K562 (cell line): ENCODE data around the gene RNF213. TPM values are rescaled to one million over a fixed set of nuclear protein-coding genes. Genes with fewer than 3 reads are reported as not detected.

Experiments used
- JUND ChIP-seq, 2 experiments: IDR thresholded peaks; 2 replicates in 1 of 2; 3 replicates in 1 of 2; pipeline ENCODE4 v1.6.1; 2011; ENCODE audit warnings: borderline replicate concordance in 2 of 2, low read depth in 2 of 2, low read length in 2 of 2, improper control_type of control experiment in 1 of 2, missing biosample characterization in 1 of 2, missing genetic modification characterization in 1 of 2, missing genetic modification reagents in 1 of 2
- NUFIP1 ChIP-seq: fragments of 450-650 bp; IDR thresholded peaks from 2 replicates; pipeline ENCODE4 v1.6.1; 2018; ENCODE audit not compliant: partially characterized antibody
- RERE ChIP-seq: sonication (generic); formaldehyde crosslinking; IDR thresholded peaks from 2 replicates; pipeline ENCODE4 v1.8.0; 2023; ENCODE audit warnings: missing genetic modification reagents, mild to moderate bottlenecking, borderline replicate concordance
- SMAD1 ChIP-seq: fragments of 150-350 bp; IDR thresholded peaks from 2 replicates; pipeline ENCODE4 v1.6.1; 2014; ENCODE audit warnings: low read length, low read depth; ENCODE audit not compliant: partially characterized antibody
- SMARCB1 ChIP-seq: IDR thresholded peaks from 2 replicates; pipeline ENCODE4 v1.6.1; 2011; ENCODE audit warnings: improper control_type of control experiment, low read depth; ENCODE audit not compliant: insufficient read length
- SP2 ChIP-seq: IDR thresholded peaks from 2 replicates; pipeline ENCODE4 v1.6.1; 2011; ENCODE audit warnings: mild to moderate bottlenecking, low read depth, low read length, moderate library complexity; ENCODE audit not compliant: poor library complexity, severe bottlenecking; ENCODE audit errors: extremely low read depth
- ZKSCAN8 ChIP-seq: fragments of 200-800 bp; sonication (Bioruptor generic); IDR thresholded peaks from 2 replicates; pipeline ENCODE4 v1.6.1; 2016; ENCODE audit warnings: missing genetic modification characterization, missing compliant biosample characterization
- polyA plus RNA-seq, 8 experiments: library from polyadenylated mRNA; depleted of rRNA in 4 of 8; stranded (reverse) in 5 of 8; unstranded in 3 of 8; fragments of >200 nt; fragmentation: Nextera tagmentation in 2 of 8; fragmentation: Illumina TruSeq in 1 of 8; extraction: Ambion mirVana in 2 of 8; extraction: Trizol in 1 of 8; gene quantifications; 2 replicates each; pipeline versions ENCODE4 v1.2.1 to v1.2.3, GENCODE V29; 2011 to 2014; ENCODE audit warnings: inconsistent platforms in 1 of 8, missing spikeins in 1 of 8
- total RNA-seq, 7 experiments: library from RNA; depleted of rRNA in 6 of 7; stranded (reverse); fragments of >200 nt in 6 of 7; fragmentation: Illumina TruSeq in 2 of 7; extraction: Trizol in 2 of 7; gene quantifications; 2 replicates each; pipeline versions ENCODE4 v1.2.1 to v1.2.3, GENCODE V29; 2011 to 2021; ENCODE audit warnings: low replicate concordance in 1 of 7
- TF ChIP-seq, protein P1 (sequence below): fragments of 450-650 bp; IDR thresholded peaks from 2 replicates; pipeline ENCODE4 v1.6.1; 2016; ENCODE audit warnings: mild to moderate bottlenecking, moderate library complexity
- TF ChIP-seq, protein P2 (sequence below), 2 experiments: fragments of 450-650 bp in 1 of 2; sonication (generic) in 1 of 2; formaldehyde crosslinking in 1 of 2; IDR thresholded peaks in 1 of 2; conservative IDR thresholded peaks in 1 of 2; 2 replicates each; pipeline versions ENCODE4 v1.6.1 to v1.8.1; 2016 to 2023; ENCODE audit warnings: mild to moderate bottlenecking in 2 of 2, moderate library complexity in 2 of 2, inconsistent platforms in 1 of 2, missing genetic modification reagents in 1 of 2

Gene RNF213
- total and polyA plus RNA-seq, 9 of the 15 experiments (the other 6 are each of a cell fraction or from before 2014, with no cell fraction given), result 5.3 to 33.6 (median 17.9) TPM

GRCh38 chr17:80397034-80397387, 136.4 kb downstream of the RNF213 start (continued):
- TF ChIP-seq RERE (CRISPR knock-in tag) (no peak), SP2 (no peak), ZKSCAN8 (no peak), SMARCB1 (no peak), JUND (IDR thresholded peaks at IDR 0.05; ENCODE audit: borderline replicate concordance, low read depth, low read length) (no peak), JUND (tag; IDR thresholded peaks at IDR 0.05; ENCODE audit: borderline replicate concordance, low read depth, low read length) (no peak), SMAD1 (no peak), NUFIP1 (no peak)
- TF ChIP-seq, protein P1, sequence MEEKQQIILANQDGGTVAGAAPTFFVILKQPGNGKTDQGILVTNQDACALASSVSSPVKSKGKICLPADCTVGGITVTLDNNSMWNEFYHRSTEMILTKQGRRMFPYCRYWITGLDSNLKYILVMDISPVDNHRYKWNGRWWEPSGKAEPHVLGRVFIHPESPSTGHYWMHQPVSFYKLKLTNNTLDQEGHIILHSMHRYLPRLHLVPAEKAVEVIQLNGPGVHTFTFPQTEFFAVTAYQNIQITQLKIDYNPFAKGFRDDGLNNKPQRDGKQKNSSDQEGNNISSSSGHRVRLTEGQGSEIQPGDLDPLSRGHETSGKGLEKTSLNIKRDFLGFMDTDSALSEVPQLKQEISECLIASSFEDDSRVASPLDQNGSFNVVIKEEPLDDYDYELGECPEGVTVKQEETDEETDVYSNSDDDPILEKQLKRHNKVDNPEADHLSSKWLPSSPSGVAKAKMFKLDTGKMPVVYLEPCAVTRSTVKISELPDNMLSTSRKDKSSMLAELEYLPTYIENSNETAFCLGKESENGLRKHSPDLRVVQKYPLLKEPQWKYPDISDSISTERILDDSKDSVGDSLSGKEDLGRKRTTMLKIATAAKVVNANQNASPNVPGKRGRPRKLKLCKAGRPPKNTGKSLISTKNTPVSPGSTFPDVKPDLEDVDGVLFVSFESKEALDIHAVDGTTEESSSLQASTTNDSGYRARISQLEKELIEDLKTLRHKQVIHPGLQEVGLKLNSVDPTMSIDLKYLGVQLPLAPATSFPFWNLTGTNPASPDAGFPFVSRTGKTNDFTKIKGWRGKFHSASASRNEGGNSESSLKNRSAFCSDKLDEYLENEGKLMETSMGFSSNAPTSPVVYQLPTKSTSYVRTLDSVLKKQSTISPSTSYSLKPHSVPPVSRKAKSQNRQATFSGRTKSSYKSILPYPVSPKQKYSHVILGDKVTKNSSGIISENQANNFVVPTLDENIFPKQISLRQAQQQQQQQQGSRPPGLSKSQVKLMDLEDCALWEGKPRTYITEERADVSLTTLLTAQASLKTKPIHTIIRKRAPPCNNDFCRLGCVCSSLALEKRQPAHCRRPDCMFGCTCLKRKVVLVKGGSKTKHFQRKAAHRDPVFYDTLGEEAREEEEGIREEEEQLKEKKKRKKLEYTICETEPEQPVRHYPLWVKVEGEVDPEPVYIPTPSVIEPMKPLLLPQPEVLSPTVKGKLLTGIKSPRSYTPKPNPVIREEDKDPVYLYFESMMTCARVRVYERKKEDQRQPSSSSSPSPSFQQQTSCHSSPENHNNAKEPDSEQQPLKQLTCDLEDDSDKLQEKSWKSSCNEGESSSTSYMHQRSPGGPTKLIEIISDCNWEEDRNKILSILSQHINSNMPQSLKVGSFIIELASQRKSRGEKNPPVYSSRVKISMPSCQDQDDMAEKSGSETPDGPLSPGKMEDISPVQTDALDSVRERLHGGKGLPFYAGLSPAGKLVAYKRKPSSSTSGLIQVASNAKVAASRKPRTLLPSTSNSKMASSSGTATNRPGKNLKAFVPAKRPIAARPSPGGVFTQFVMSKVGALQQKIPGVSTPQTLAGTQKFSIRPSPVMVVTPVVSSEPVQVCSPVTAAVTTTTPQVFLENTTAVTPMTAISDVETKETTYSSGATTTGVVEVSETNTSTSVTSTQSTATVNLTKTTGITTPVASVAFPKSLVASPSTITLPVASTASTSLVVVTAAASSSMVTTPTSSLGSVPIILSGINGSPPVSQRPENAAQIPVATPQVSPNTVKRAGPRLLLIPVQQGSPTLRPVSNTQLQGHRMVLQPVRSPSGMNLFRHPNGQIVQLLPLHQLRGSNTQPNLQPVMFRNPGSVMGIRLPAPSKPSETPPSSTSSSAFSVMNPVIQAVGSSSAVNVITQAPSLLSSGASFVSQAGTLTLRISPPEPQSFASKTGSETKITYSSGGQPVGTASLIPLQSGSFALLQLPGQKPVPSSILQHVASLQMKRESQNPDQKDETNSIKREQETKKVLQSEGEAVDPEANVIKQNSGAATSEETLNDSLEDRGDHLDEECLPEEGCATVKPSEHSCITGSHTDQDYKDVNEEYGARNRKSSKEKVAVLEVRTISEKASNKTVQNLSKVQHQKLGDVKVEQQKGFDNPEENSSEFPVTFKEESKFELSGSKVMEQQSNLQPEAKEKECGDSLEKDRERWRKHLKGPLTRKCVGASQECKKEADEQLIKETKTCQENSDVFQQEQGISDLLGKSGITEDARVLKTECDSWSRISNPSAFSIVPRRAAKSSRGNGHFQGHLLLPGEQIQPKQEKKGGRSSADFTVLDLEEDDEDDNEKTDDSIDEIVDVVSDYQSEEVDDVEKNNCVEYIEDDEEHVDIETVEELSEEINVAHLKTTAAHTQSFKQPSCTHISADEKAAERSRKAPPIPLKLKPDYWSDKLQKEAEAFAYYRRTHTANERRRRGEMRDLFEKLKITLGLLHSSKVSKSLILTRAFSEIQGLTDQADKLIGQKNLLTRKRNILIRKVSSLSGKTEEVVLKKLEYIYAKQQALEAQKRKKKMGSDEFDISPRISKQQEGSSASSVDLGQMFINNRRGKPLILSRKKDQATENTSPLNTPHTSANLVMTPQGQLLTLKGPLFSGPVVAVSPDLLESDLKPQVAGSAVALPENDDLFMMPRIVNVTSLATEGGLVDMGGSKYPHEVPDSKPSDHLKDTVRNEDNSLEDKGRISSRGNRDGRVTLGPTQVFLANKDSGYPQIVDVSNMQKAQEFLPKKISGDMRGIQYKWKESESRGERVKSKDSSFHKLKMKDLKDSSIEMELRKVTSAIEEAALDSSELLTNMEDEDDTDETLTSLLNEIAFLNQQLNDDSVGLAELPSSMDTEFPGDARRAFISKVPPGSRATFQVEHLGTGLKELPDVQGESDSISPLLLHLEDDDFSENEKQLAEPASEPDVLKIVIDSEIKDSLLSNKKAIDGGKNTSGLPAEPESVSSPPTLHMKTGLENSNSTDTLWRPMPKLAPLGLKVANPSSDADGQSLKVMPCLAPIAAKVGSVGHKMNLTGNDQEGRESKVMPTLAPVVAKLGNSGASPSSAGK, result no peak
- TF ChIP-seq, protein P2, sequence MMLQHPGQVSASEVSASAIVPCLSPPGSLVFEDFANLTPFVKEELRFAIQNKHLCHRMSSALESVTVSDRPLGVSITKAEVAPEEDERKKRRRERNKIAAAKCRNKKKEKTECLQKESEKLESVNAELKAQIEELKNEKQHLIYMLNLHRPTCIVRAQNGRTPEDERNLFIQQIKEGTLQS (IDR thresholded peaks at IDR 0.05), result no peak
- TF ChIP-seq, protein P2 (CRISPR knock-in tag; conservative IDR thresholded peaks at IDR 0.05), result no peak
